Mucosa of rectum (tissue), 2 donors: ENCODE measurements around the gene DNAJC12.
"Not testable (repeated sequence)": the region's sequence is repeated elsewhere in the genome, so short reads cannot be mapped to it uniquely, and the experiment has no call there.

ENCODE experiments used
- H3K27ac ChIP-seq, 2 donors: one replicate each; pipeline ENCODE4 v1.7.0; 2013; ENCODE audit warnings: inconsistent platforms in 2 of 2, low read depth in 2 of 2, low read length in 2 of 2
- H3K27me3 ChIP-seq, 2 donors: one replicate each; pipeline ENCODE4 v1.7.0; 2013; ENCODE audit warnings: low read length in 2 of 2; ENCODE audit not compliant: control insufficient read depth in 2 of 2, insufficient read depth in 2 of 2
- H3K36me3 ChIP-seq, 2 donors: one replicate each; pipeline ENCODE4 v1.7.0; 2013; ENCODE audit warnings: low read length in 2 of 2; ENCODE audit not compliant: control insufficient read depth in 2 of 2, insufficient read depth in 2 of 2
- H3K4me1 ChIP-seq, 2 donors: one replicate each; pipeline ENCODE4 v1.7.0; 2013; ENCODE audit warnings: low read length in 2 of 2, mild to moderate bottlenecking in 1 of 2; ENCODE audit not compliant: control insufficient read depth in 2 of 2, insufficient read depth in 2 of 2
- H3K4me3 ChIP-seq, 2 donors: one replicate each; pipeline ENCODE4 v1.7.0; 2013; ENCODE audit warnings: low read length in 2 of 2
- H3K9ac ChIP-seq, 2 donors: one replicate each; pipeline ENCODE4 v1.7.0; 2013; ENCODE audit warnings: low read length in 2 of 2, low read depth in 1 of 2, mild to moderate bottlenecking in 1 of 2
- H3K9me3 ChIP-seq, 2 donors: one replicate each; pipeline ENCODE4 v1.7.0; 2013; ENCODE audit warnings: low read length in 2 of 2; ENCODE audit not compliant: control insufficient read depth in 2 of 2
- donor health status: healthy.
- donor health status: Normal muscosa, but diverticular disease.

DNAJC12 gene

DNA sequence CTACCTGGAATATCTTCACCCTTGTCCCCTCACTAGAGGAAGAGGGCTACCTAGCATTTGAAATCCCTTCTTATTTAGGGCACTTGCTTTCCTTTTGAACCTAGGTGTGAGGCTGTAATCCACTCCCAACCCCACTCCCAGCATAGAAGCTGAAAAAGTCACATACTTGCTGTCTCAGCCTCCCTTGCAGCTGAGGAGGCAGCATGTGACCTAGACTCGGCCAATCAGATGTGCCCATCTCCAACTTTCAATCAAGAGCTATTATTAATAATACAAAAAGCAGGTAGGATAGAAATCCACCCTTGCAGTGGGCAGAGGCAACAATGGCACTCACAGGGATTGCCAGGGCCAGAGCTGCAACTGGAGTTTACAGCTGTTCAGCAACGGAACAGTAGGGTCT is 70.7 kb downstream of the DNAJC12 start:
- Histone ChIP-seq H3K36me3 (no peaks in the 10 kb centered on the region), H3K4me3 (no peak overlapping the region), H3K27ac (no peak overlapping the region), H3K4me1 (peaks cover 2 to 7% of the 10 kb centered on the region in 2 donors), H3K27me3 (no peaks in the 10 kb centered on the region), H3K9ac (no peak overlapping the region), H3K9me3 (no peaks in the 10 kb centered on the region)

DNA sequence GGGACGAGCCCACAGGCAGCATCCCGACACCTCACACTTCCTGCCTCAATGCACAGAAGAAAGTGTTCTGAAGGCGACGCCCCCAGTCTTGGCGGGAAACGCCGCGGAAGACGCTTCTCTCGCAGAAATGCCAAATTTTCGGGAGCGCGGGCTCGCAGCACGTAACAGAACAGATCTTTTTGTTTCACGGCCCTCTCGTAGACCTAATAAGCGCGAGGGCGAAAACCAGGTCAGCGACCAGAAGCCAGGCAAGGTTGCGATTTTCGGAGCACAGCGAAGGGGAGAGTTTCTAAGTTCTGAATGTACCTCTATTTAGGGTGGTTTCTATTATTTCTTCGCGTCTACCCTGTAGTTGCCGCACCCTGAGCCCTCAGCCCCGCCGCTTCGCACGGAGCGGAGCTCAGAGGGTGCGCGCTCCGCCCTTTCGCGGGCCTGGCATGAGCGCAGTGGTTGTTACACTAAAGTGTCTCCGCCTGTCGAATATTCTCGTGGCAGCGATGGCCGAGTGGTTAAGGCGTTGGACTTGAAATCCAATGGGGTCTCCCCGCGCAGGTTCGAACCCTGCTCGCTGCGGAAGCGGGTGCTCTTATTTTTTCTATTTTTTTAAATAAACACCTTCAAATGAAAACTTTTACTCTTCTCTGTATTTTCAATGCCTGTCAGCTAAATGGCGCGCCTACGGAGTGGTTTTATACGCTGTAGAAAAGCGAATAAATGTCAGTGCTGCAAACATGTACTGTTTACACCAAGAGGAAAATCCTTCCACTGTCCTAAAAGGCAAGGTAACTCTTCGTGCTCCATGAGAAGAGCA is 73.8 kb downstream of the DNAJC12 start:
- H3K4me1 ChIP-seq = peaks cover 2 to 7% of the 10 kb centered on the region in 2 donors
- peak overlapping the region; percentile 90 to 93 for H3K27ac ChIP-seq
- no peaks in the 10 kb centered on the region for H3K36me3 ChIP-seq
- H3K9me3 ChIP-seq = no peaks in the 10 kb centered on the region
- peak overlapping the region; percentile 87 to 92 for H3K9ac ChIP-seq
- H3K27me3 ChIP-seq = no peaks in the 10 kb centered on the region
- H3K4me3 ChIP-seq = peak overlapping the region; percentile 85 to 98

DNA sequence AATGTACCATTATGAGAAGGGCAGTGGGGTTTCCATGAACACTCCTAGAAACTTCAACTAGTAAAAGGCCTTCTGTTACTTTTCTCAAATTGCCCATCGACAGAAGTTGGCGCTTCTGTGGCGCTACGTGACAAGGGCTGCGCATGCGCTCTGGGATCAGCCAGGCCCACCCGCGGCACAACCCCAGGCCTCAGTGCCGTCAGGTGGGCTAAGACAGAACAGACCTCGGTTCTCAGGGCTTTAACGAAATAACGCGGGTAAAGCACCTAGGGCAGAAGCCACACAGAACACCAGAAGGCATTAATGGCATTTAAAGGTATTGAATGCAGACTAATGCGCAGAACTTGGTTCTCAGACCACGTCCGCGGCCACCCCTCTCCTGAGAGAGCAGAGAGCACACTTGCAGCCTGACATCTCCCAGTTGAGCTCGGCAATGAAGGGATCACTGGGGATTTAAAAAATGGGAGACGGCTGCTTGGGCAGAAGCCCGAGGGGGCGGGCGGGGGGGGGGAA is 74.4 kb downstream of the DNAJC12 start:
- no peaks in the 10 kb centered on the region for H3K36me3 ChIP-seq
- H3K4me3 ChIP-seq = peak overlapping the region; percentile 85 to 98
- peak overlapping the region; percentile 87 to 90 for H3K9ac ChIP-seq
- H3K27ac ChIP-seq = peak overlapping the region; percentile 90 to 93
- H3K9me3 ChIP-seq = no peaks in the 10 kb centered on the region
- peaks cover 2 to 7% of the 10 kb centered on the region in 2 donors for H3K4me1 ChIP-seq
- no peaks in the 10 kb centered on the region for H3K27me3 ChIP-seq

DNA sequence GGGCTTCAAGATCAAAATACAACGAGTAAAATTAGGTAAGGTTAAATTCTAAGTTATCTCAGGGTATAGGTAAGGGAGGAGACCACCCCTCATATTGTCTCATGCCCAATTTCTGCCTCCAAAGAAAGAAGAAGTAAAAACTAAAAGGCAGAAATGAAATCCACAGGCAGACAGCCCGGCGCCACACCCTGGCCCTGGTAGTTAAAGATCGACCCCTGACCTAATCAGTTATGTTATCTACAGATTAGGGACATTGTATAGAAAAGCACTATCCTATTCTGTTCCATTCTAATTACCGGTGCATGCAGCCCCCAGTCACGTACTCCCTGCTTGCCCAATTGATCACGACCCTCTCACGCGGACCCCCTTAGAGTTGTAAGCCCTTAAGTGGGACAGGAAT is 75.4 kb downstream of the DNAJC12 start:
- H3K9ac ChIP-seq, H3K4me3 ChIP-seq, H3K9me3 ChIP-seq, H3K27ac ChIP-seq, H3K4me1 ChIP-seq, H3K27me3 ChIP-seq, H3K36me3 ChIP-seq: not testable (repeated sequence)

DNA sequence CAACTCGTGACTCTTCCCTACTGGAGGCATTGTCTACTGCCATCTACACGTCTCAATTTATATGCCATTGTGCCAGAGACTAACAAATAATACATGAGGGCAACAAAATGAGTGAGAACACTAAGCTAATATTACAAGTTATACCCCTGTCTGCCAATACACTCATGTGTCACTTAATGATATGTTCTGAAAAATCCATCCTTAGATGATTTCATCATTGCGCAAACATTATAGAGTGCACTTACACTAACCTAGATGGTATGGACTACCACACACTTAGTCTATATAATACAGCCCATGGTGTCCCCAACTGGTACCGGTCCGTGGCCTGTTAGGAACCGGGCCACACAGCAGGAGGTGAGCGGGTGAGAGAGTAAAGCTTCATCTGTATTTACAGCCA is 77.7 kb downstream of the DNAJC12 start:
- Histone ChIP-seq H3K36me3 (no peaks in the 10 kb centered on the region), H3K4me3 (no peak overlapping the region), H3K9ac (no peak overlapping the region), H3K9me3 (no peaks in the 10 kb centered on the region), H3K27me3 (no peaks in the 10 kb centered on the region), H3K27ac (no peak overlapping the region), H3K4me1 (peaks cover 2 to 7% of the 10 kb centered on the region in 2 donors)
